ENCODE data around the gene KLB.
A peak's percentile ranks its signal among the peaks of the same experiment; 100 is the strongest.
"Not testable (repeated sequence)": the region's sequence is repeated elsewhere in the genome, so short reads cannot be mapped to it uniquely, and the experiment has no call there.

Gene KLB

GRCh38 chr4:39384563-39384962 lies 22.2 kb upstream of the KLB start:
- in situ Hi-C loops (cut with HindIII; ENCODE audit: low pct_ligation_motif_present, low sequenced_read_pairs): no loop called here
- Histone ChIP-seq H3K36me3 (replicated peaks) (no peaks in the 10 kb centered on the region), H3K27ac (no peak overlapping the region), H3K4me3 (ENCODE audit: low read depth, low read length) (no peak overlapping the region), H3K27me3 (replicated peaks) (no peaks in the 10 kb centered on the region)
- no peak for TF ChIP-seq CTCF (IDR thresholded peaks at IDR 0.05; ENCODE audit: low read depth, low read length, missing control alignments)
- no peak for DNase-seq

GRCh38 chr4:39390603-39391002 lies 16.1 kb upstream of the KLB start:
- in situ Hi-C loops (cut with HindIII; ENCODE audit: low pct_ligation_motif_present, low sequenced_read_pairs): no loop called here
- H3K27ac ChIP-seq: no peak overlapping the region
- DNase-seq: no peak

GRCh38 chr4:39394706-39395105 lies 12.0 kb upstream of the KLB start:
- Histone ChIP-seq H3K36me3 (replicated peaks) (no peaks in the 10 kb centered on the region), H3K4me3 (ENCODE audit: low read depth, low read length) (no peak overlapping the region), H3K27ac (no peak overlapping the region), H3K27me3 (replicated peaks) (no peaks in the 10 kb centered on the region)
- no peak for TF ChIP-seq CTCF (IDR thresholded peaks at IDR 0.05; ENCODE audit: low read depth, low read length, missing control alignments)
- in situ Hi-C loops (cut with HindIII; ENCODE audit: low pct_ligation_motif_present, low sequenced_read_pairs): no loop called here
- DNase-seq: no peak

More at GRCh38 chr4:39390603-39391002, 16.1 kb upstream of the KLB start:
- Histone ChIP-seq H3K36me3 (replicated peaks) (no peaks in the 10 kb centered on the region), H3K4me3 (ENCODE audit: low read depth, low read length) (no peak overlapping the region), H3K27me3 (replicated peaks) (no peaks in the 10 kb centered on the region)
- TF ChIP-seq CTCF (IDR thresholded peaks at IDR 0.05; ENCODE audit: low read depth, low read length, missing control alignments): no peak

GRCh38 chr4:39401640-39402039 lies 5.1 kb upstream of the KLB start:
- H3K27me3 ChIP-seq (replicated peaks); H3K27ac ChIP-seq; in situ Hi-C loops (cut with HindIII; ENCODE audit: low pct_ligation_motif_present, low sequenced_read_pairs); H3K36me3 ChIP-seq (replicated peaks); H3K4me3 ChIP-seq (ENCODE audit: low read depth, low read length): not testable (repeated sequence)
- DNase-seq: peak; percentile 9

GRCh38 chr4:39407584-39407885 lies 805 bp downstream of the KLB start:
- no peak overlapping the region for H3K4me3 ChIP-seq (ENCODE audit: low read depth, low read length)
- DNase-seq: no peak
- no peak for TF ChIP-seq CTCF (IDR thresholded peaks at IDR 0.05; ENCODE audit: low read depth, low read length, missing control alignments)
- H3K36me3 ChIP-seq (replicated peaks): no peaks in the 10 kb centered on the region
- no peak overlapping the region for H3K27ac ChIP-seq
- H3K27me3 ChIP-seq (replicated peaks): no peaks in the 10 kb centered on the region
- in situ Hi-C loops (cut with HindIII; ENCODE audit: low pct_ligation_motif_present, low sequenced_read_pairs): no loop called here

GRCh38 chr4:39410415-39410814 lies 3.7 kb downstream of the KLB start:
- Histone ChIP-seq H3K4me3 (ENCODE audit: low read depth, low read length) (no peak overlapping the region), H3K36me3 (replicated peaks) (no peaks in the 10 kb centered on the region), H3K27me3 (replicated peaks) (no peaks in the 10 kb centered on the region), H3K27ac (no peak overlapping the region)
- peak; percentile 33 for TF ChIP-seq CTCF (IDR thresholded peaks at IDR 0.05; ENCODE audit: low read depth, low read length, missing control alignments)
- DNase-seq: no peak
- in situ Hi-C loops (cut with HindIII; ENCODE audit: low pct_ligation_motif_present, low sequenced_read_pairs): no loop called here

- H3K27me3 ChIP-seq (replicated peaks); H3K27ac ChIP-seq; DNase-seq; H3K36me3 ChIP-seq (replicated peaks); in situ Hi-C loops (cut with HindIII; ENCODE audit: low pct_ligation_motif_present, low sequenced_read_pairs); H3K4me3 ChIP-seq (ENCODE audit: low read depth, low read length): not testable (repeated sequence)
Measured at GRCh38 chr4:39411561-39411960, 4.8 kb downstream of the KLB start.

Measured in brain microvascular endothelial cell (primary cell).